GM12873 (cell line): ENCODE data around the gene ST3GAL4.

Experiments used
- TF ChIP-seq, protein P1 (sequence below): IDR thresholded peaks from 2 replicates; pipeline ENCODE4 v1.5.1; 2012; ENCODE audit warnings: low read depth, mild to moderate bottlenecking, moderate library complexity, low read length, control low read depth; ENCODE audit not compliant: insufficient read depth; ENCODE audit errors: missing control alignments

Gene ST3GAL4

DNA sequence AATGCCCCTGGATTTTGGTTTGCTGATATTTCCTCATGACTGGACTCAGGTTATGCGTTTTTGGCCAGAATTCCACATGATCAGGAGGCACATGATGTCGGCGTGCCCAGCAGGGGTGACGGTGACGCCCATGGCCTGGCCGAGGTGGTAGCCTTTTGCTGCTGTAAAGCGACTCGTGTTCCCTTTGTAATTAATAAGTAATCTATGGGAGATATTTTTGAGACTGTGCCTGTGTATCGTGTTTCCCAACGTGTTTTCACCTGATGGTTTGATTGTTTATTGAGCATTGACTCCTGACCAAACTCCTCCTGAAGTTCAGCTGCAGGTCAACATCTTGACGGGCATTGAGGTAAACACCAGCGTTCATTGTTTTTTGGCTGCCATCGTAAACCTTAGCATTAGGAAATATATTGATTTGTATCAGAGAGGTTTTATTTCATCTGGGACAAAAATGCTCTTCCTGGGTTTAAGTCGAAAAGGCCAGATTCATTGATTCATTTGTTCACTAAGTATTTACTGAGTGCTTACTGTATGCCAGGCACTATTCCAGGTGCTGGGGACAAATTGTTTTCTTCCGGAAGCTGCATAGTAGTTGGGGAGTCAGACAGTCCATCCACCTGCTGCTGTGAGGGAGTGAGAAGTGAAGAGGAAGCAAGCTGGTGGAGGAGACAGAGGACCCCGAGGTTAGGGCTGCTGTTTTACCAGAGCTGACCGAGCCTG is 28.0 kb upstream of the ST3GAL4 start:
- TF ChIP-seq, protein P1, sequence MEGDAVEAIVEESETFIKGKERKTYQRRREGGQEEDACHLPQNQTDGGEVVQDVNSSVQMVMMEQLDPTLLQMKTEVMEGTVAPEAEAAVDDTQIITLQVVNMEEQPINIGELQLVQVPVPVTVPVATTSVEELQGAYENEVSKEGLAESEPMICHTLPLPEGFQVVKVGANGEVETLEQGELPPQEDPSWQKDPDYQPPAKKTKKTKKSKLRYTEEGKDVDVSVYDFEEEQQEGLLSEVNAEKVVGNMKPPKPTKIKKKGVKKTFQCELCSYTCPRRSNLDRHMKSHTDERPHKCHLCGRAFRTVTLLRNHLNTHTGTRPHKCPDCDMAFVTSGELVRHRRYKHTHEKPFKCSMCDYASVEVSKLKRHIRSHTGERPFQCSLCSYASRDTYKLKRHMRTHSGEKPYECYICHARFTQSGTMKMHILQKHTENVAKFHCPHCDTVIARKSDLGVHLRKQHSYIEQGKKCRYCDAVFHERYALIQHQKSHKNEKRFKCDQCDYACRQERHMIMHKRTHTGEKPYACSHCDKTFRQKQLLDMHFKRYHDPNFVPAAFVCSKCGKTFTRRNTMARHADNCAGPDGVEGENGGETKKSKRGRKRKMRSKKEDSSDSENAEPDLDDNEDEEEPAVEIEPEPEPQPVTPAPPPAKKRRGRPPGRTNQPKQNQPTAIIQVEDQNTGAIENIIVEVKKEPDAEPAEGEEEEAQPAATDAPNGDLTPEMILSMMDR: no peak

DNA sequence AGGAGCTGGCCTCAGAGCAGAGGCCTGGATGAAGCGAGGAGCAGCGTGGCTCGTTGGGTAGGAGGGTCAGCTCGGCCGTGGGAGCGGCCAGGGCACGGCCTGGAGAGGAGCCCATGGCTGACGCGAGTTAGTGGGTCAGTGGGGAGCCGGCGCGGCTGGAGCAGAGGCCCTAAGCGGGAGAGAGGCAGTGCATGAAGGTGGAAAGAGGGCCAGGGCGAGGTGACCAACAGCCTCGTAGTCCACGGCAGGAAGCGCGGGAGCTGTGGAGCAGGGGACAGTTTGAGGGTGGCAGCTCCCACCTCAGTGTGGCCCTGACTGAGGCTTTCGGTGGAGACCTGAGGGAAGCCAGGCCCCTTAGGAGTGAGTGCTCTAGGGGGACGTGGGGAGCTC is 27.5 kb upstream of the ST3GAL4 start:
- TF ChIP-seq, protein P1: no peak

DNA sequence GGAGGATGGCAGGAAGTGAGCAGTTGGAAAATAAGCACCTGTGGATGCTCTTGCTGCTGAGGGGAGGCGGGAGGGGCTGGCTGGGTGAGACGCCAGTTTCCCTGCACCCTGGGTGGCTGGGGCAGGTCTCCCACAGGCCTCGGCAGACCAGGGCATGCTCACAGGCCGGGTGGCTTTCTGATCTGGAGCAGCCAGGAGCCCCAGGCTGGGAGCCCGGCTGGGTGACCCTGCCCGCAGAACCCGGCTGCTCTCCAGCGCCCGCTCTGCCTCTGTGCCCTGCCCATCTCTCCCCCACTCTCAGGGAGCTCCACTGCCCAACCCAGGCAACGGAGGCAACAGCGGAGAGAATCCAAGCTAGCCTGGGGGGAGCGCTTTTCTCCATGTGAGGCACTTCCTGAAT is 27.0 kb upstream of the ST3GAL4 start:
- TF ChIP-seq, protein P1: no peak

DNA sequence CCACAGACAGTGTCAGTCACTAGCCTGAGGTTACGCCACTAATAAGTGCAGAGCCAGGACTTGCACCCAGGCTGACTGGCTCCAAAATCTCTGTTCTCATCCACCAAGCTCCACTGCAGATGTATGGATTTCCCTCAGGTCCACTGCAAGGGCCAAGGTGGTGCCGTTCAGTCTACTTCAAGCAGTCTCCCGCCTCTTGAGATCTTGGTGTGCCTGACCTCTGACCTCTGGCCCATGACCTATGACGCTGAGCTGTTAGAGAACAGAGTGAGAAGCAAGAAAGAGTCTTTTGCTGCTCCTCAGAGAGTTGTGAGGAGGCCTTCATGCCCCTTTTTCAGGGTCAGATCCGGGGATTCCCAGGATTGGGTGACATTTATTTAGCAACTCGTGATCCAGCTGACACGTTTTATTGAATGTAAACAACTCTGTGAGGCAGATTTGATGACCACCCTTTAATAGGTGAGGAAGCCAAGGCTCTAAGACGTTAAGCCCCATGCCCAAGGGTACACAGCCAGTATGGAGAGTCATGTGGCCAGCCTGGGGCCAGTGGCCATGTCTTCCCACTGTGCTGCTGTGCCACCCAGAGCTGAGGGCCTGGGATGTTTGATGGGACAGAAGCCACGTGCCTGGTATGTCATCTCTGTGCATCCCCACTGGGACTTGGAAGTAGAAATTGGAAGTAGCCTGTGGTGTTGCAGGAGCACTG is 26.4 kb upstream of the ST3GAL4 start:
- TF ChIP-seq, protein P1: no peak

DNA sequence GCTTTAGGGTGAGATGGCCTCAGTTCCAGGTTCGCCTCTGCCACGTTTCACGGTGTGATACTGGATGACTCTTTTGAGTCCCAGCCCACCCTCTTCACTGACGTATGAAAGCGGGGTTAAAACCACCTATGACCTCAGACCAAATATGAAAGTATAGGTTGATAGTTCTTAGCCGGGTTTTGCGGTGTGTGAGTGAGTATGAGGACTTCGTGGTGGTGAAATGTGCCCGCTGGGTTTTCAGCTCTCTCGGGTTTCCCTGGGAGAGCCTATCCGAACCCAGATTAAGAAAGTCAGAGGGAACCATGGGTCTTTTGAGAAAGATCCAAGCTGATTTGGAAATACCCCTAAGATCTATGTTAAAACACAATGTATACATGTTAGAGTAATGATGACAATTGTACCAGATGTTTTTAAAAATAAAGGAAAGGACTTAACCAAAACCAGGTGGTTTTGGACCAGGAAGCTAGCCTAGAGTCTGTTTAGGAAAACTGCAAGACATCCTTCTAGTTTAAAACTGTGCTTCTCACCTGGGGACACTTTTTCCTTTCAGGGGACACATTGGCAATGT is 25.8 kb upstream of the ST3GAL4 start:
- TF ChIP-seq, protein P1: no peak

DNA sequence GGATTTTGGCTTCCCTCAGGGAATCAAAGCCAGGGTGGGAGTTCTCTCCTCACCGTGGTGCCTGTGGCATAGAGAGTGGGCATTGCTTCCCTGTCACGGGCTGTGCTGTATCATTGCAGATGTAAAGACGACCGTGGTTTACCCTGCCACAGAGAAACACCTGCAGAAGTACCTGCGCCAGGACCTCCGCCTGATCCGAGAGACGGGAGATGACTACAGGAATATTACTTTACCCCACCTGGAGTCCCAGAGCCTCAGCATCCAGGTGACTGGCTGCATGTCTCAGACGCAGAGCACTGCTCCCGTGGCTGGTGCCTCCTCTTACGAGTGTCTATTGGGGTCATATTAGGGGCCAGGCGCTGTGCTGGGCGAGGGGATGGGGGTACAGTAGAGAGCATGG is 24.2 kb upstream of the ST3GAL4 start:
- TF ChIP-seq, protein P1: no peak

DNA sequence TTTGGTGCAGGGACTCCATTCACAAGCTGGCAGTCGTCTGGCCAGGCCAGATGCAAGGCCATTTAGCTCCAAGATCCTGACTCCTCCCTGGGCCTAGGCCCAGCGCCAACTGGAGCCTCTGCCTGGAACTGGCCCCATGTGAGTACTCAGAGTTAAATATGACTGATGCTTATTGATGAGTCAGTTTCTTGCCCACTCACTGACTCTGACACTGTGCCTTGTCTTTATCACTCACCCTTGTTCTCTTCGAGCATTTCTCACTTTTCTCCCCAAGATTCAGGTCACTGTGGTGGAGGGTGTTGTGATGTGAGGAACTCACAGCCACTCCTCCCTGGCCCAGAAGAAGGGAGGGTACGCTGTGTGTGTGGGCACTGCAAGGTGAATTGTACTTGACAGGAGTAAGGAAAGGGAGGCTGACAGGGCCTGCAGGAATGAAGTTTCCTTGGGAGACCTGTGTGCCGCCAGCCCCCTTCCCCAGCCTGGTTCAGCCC is 23.2 kb upstream of the ST3GAL4 start:
- TF ChIP-seq, protein P1: no peak
